ENCODE measurements around the gene ELP1. TPM values are rescaled to one million over a fixed set of nuclear protein-coding genes. Genes with fewer than 3 reads are reported as not detected.

Gene ELP1, protein sequence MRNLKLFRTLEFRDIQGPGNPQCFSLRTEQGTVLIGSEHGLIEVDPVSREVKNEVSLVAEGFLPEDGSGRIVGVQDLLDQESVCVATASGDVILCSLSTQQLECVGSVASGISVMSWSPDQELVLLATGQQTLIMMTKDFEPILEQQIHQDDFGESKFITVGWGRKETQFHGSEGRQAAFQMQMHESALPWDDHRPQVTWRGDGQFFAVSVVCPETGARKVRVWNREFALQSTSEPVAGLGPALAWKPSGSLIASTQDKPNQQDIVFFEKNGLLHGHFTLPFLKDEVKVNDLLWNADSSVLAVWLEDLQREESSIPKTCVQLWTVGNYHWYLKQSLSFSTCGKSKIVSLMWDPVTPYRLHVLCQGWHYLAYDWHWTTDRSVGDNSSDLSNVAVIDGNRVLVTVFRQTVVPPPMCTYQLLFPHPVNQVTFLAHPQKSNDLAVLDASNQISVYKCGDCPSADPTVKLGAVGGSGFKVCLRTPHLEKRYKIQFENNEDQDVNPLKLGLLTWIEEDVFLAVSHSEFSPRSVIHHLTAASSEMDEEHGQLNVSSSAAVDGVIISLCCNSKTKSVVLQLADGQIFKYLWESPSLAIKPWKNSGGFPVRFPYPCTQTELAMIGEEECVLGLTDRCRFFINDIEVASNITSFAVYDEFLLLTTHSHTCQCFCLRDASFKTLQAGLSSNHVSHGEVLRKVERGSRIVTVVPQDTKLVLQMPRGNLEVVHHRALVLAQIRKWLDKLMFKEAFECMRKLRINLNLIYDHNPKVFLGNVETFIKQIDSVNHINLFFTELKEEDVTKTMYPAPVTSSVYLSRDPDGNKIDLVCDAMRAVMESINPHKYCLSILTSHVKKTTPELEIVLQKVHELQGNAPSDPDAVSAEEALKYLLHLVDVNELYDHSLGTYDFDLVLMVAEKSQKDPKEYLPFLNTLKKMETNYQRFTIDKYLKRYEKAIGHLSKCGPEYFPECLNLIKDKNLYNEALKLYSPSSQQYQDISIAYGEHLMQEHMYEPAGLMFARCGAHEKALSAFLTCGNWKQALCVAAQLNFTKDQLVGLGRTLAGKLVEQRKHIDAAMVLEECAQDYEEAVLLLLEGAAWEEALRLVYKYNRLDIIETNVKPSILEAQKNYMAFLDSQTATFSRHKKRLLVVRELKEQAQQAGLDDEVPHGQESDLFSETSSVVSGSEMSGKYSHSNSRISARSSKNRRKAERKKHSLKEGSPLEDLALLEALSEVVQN (N-terminal part only)
- 26.9 and 27.6 TPM in 2 replicates for total RNA-seq

DNA sequence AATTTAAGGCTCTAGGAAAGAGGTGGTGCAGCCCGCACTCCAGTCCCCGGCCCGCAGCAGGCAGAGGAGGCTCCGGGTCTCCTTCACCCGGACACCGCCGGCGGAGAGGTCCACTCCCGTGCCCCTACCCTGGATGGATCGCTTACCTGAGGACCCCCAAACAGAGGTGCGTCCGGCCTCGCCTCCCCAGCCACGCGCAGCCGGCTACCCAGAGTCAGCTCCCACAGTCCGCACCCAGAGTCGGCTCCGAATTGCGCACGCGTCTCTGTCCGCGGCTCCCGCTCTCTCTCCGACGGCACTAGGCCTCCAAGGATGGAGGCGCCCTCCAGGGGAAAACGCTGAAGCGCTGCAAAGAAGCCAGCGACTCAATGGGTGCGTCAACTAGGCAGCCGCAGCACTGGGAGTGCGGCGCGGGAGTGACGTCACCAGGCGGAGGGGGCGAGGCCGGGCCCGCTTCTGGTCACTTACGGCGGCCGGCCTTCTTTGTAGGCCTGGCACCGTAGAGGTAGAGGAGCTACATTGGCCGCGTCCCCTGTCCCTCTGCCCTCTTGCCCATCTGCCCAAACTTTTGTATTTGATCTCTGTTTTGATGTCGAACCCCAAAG is at the start of gene ELP1:
Gene ELP1 (minus strand): TSS at position 407 of the 605 bp plus-strand sequence. CDS start 2,978 bp downstream, outside the sequence.

DNA sequence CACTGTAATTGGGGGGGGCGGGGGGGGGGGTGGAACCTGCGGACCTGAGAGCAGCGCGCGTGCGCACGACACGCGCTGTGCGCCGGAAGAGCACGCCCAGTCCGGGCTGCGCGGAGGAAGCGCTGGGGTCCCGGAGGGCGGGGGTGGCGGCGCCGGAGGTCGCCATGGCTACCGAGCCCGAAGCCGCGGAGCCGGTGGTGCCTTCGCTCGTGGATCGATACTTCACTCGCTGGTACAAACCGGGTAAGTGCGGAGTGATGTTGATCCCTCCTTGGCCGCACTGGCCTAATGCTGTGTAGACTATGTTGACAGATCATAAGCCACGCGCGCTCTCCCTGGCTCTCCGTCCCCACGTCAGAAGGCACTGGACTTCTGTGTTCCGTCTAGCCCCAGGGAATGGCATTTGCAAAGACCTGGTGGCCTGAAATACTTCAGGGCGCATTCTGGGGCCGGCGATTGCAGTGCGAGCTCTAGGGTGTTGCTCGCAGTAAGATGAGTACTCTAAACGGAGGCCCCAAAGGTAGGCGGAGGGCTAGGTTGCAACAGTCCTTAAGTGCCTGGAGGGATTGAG is 484 bp upstream of the ELP1 start, which contains the start of gene ABITRAM:
Gene ABITRAM (plus strand): TSS at position 78 of the 571 bp plus-strand sequence. CDS start 87 bp downstream, at position 165.

DNA sequence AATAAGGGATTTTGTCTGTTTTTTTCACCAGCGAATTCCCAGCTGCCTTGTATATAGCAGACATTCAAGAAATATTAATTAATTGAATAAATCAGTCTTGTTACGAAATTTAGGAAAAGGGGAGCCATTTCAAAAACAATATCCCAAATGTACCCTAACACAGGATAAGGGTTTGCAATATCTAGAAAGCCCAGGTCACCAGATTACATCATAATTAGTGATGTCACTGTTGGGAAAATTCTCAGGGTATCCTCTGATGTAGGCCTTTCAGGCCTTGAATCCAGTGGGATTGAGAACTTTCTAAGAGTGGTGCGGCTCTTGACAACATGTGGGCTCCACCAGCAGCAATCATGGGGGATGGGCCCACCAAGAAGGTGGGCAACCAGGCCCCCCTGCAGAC is 71.9 kb downstream of the ELP1 start, which contains the start of gene ACTL7A:
Gene ACTL7A (plus strand): TSS at position 270 of the 400 bp plus-strand sequence. CDS start 57 bp downstream, at position 327.

DNA sequence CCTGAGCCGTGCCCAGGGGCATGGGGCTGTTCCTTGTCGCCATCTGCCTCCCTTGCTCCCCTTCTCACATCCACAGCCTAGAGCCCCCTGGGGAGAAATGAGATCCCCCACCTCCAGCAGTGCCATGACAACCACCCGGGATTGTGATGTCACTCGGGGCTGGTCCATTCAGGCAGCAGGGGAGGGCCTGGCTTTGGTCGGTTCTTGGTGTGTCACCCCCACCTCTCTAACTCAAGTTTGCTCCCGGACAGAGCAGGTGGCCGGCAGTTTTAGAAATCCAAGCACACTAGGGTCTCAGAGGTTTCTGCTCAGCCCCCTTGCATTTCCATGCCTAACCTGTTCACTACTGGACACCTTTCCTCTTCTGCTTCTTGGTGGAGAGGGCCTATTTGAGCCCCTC is 78.0 kb downstream of the ELP1 start, which contains the start of gene ACTL7B:
Gene ACTL7B (minus strand): TSS at position 99 of the 400 bp plus-strand sequence. CDS start 56 bp downstream, at position 43.

Other genes starting within 250 kb of the ELP1 start
- not detected in 2 replicates for gene ACTL7B, start 78.1 kb downstream of the ELP1 start, total RNA-seq
- gene ACTL7A, start 71.9 kb downstream of the ELP1 start, total RNA-seq = not detected in 2 replicates
- 4.4 and 6.5 TPM in 2 replicates for gene ABITRAM, start 276 bp upstream of the ELP1 start, total RNA-seq
- gene CTNNAL1, start 79.4 kb upstream of the ELP1 start, total RNA-seq = 104 and 127 TPM in 2 replicates
- gene TMEM245, start 185.8 kb upstream of the ELP1 start, total RNA-seq = 19.0 and 21.2 TPM in 2 replicates
- gene FRRS1L, start 233.1 kb upstream of the ELP1 start, total RNA-seq = under 0.01 TPM in 2 replicates